Activated gamma-delta T cell treated with Interleukin-2 at 50 U/mL for 16 hours (primary cell): Measurements from ENCODE around the gene STRBP.

Experiments
- DNase-seq: peaks from one replicate; pipeline ENCODE4 v3.0.0-alpha.2; 2020

The STRBP gene

GRCh38 chr9:123093141-123093540 is 175.2 kb downstream of the STRBP start:
- no peak for DNase-seq

DNA sequence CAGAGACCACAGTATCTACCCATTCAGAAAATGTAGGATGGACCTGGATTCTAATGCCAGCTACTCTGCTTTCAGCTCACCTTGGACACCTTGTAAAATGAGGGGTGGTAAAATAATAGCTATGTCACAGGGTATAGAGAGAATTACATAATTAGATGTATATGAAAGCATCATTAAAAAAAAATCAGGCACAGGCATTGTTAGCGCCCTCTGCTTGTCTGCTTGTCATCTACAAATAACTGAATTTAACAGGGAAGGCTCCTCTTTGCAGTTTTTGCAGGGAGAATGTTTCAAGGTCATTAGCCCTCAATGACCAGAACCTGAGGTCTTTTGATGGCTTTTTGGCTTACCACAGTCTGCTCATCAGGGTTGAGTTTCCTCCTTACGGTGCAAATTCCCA is 176.9 kb downstream of the STRBP start:
- DNase-seq = no peak

GRCh38 chr9:123090956-123091355 is 177.4 kb downstream of the STRBP start:
- no peak for DNase-seq

GRCh38 chr9:123090198-123090896 is 178.0 kb downstream of the STRBP start:
- no peak for DNase-seq

GRCh38 chr9:123089790-123090189 is 178.6 kb downstream of the STRBP start:
- DNase-seq = no peak

- DNase-seq = no peak
Observed at GRCh38 chr9:123089040-123089439, 179.3 kb downstream of the STRBP start.

DNA sequence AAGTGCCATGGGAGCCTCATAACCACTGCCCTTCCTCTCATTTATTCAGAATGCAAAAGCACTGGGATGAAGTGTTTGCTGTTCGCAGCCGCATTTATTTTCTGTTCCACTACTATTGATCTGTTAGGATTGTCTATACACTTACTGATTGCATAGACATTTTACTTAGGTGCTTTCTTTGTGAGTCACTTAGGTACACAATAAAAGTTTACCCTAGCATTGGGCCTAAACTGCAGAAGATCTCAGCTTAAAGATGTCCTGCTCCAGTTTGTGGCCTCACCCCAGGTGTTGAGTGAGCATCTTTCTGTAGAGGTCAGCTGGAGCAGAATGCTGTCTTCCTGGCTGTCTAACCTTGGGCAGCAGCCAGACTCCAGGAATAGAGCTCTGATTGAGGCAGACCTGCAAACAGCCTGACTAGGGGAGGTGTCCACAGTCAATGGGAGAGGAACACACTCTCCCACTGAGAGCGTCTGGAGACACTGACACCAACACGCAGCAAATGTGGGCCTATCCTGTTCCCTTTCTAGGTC is 181.0 kb downstream of the STRBP start:
- no peak for DNase-seq

- DNase-seq = no peak
Observed at GRCh38 chr9:123085916-123086315, 182.5 kb downstream of the STRBP start.

GRCh38 chr9:123084256-123084655 is 184.1 kb downstream of the STRBP start:
- no peak for DNase-seq

GRCh38 chr9:123083680-123084079 is 184.7 kb downstream of the STRBP start:
- no peak for DNase-seq

DNA sequence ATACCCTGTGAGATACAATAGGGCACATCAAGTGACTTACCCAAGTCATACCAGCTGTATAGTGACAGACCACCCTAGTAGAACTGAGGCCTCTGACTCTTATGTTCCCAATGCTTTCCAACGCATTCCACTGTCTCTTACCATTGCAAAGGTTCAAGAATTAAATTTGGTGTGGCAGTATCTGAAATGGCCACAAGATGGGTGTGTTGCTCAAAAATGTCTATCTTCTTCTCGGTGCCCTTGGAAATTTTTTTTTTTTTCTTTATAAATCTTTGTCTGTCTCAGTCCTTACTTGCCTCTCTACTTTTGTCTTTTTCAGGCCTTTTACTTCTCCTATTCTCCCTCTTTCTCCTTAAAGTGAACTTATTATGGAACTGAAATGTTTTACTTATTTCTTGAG is 186.6 kb downstream of the STRBP start:
- DNase-seq = no peak

GRCh38 chr9:123080444-123080843 is 187.9 kb downstream of the STRBP start:
- DNase-seq = no peak

- no peak for DNase-seq
Observed at GRCh38 chr9:123074628-123075027, 193.8 kb downstream of the STRBP start.

DNA sequence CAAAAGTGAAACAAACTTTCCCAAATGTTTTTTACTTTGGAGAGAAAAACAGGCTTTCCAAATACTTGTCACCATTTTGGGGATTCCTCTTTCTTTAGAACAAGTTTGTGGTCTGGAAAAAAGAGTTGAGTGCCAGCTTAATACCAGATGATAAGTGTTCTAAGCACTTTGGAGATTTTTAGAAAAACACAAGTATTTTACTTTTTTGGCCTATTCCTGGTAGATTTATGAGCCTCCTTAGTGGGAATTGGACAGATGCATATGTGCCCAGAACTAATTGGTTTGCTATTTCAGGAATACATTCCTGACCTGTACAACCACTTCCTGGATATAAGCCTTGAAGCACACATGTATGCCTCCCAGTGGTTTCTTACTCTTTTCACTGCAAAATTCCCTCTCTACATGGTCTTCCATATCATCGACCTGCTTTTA is 194.4 kb downstream of the STRBP start:
- no peak for DNase-seq

DNA sequence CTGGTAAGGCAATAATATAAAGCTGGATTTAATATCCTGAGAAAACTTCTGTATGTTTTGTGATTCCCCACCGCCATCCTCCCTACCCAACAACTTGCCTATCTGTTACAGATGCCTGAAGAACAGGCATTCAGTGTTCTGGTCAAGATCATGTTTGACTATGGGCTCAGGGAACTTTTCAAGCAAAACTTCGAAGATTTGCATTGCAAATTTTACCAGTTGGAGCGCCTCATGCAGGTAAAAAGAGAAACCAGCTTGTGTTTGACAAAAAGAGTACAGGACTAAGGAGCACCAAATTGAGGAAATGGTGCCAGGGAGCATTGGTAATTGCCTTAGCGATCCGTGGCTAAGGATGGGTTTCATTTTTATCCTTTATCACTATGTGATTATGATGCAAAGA is 194.9 kb downstream of the STRBP start:
- no peak for DNase-seq

DNA sequence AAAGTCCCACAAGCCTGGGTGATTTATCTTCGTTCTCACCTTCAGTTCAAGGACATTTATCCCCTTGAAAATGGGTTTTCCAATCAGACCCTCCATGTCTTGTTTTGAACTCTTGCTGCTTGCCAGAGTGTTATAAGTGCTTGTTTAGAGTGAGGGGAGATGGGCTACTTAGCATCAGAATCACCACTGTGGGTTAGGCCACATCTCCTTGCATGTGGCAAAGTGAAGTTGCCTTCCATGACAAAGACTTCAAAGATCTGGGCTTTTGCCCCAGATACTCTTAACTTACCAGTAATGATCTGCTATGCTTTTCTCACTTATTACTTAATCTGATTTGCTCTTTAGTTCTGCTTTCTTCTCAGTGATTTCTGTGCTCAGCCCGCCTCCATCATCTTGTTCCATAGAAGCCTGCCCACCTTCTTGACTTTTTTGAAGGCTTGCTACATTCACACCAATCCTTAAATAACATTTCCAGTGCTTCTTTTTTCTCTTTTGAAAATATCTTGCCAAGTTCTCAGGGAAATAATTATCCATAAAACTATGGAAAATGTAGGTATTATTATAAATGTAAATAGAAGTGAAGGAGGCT is 195.9 kb downstream of the STRBP start:
- DNase-seq = no peak
